HepG2 (cell line): ENCODE data around the gene IRF2BPL. TPM values are rescaled to one million over a fixed set of nuclear protein-coding genes. Genes with fewer than 3 reads are reported as not detected.

ENCODE experiments used
- FOXC1 ChIP-seq: sonication (generic); formaldehyde crosslinking; IDR thresholded peaks from 2 replicates; pipeline ENCODE4 v1.8.0; 2022; ENCODE audit warnings: mild to moderate bottlenecking, missing genetic modification reagents, borderline replicate concordance
- FOXK1 ChIP-seq: sonication (generic); formaldehyde crosslinking; IDR thresholded peaks from 2 replicates; pipeline ENCODE4 v1.4.0; 2020; ENCODE audit warnings: low read depth, missing genetic modification reagents, borderline replicate concordance
- IKZF4 ChIP-seq: sonication (generic); formaldehyde crosslinking; IDR thresholded peaks from 2 replicates; pipeline ENCODE4 v1.5.1; 2020; ENCODE audit warnings: borderline replicate concordance, mild to moderate bottlenecking, low read depth, missing genetic modification reagents; ENCODE audit errors: not compliant biosample characterization
- KLF15 ChIP-seq: sonication (generic); formaldehyde crosslinking; IDR thresholded peaks from 2 replicates; pipeline ENCODE4 v1.8.1; 2023; ENCODE audit warnings: borderline replicate concordance, mild to moderate bottlenecking, inconsistent platforms, missing genetic modification reagents, mixed read lengths
- MAZ ChIP-seq, 2 experiments: sonication (generic) in 1 of 2; formaldehyde crosslinking in 1 of 2; IDR thresholded peaks; 2 replicates each; pipeline versions ENCODE4 v1.5.0 to v1.6.1; 2012 to 2020; ENCODE audit warnings: low read depth in 2 of 2, mild to moderate bottlenecking in 2 of 2, borderline replicate concordance in 1 of 2, improper control_type of control experiment in 1 of 2, low read length in 1 of 2, missing genetic modification reagents in 1 of 2, moderate library complexity in 1 of 2
- NCOA1 ChIP-seq: sonication (generic); formaldehyde crosslinking; IDR thresholded peaks from 2 replicates; pipeline ENCODE4 v1.9.0; 2021; ENCODE audit warnings: missing genetic modification reagents
- NFIB ChIP-seq: sonication (generic); formaldehyde crosslinking; IDR thresholded peaks from 2 replicates; pipeline ENCODE4 v1.9.0; 2021; ENCODE audit warnings: missing genetic modification reagents, mild to moderate bottlenecking, borderline replicate concordance
- PHF20 ChIP-seq: sonication (generic); formaldehyde crosslinking; IDR thresholded peaks from 2 replicates; pipeline ENCODE4 v1.5.0; 2020; ENCODE audit warnings: mild to moderate bottlenecking, missing genetic modification reagents
- RBAK ChIP-seq: sonication (generic); formaldehyde crosslinking; IDR thresholded peaks from 2 replicates; pipeline ENCODE4 v1.5.1; 2020; ENCODE audit warnings: mild to moderate bottlenecking, missing genetic modification reagents
- SETDB1 ChIP-seq: sonication (generic); formaldehyde crosslinking; IDR thresholded peaks from 2 replicates; pipeline ENCODE4 v1.5.1; 2020; ENCODE audit warnings: missing genetic modification reagents, mild to moderate bottlenecking, borderline replicate concordance
- SOX6 ChIP-seq, 2 experiments: fragments of 450-650 bp in 1 of 2; sonication (generic) in 1 of 2; formaldehyde crosslinking in 1 of 2; IDR thresholded peaks; 2 replicates each; pipeline versions ENCODE4 v1.4.0 to v1.6.1; 2017 to 2020; ENCODE audit warnings: antibody characterized with exemption in 1 of 2, mild to moderate bottlenecking in 1 of 2, missing genetic modification reagents in 1 of 2
- TBP ChIP-seq: sonication (generic); formaldehyde crosslinking; IDR thresholded peaks from 2 replicates; pipeline ENCODE4 v1.5.0; 2020; ENCODE audit warnings: missing genetic modification reagents
- polyA plus RNA-seq, 8 experiments: library from polyadenylated mRNA; depleted of rRNA in 3 of 8; stranded (reverse) in 7 of 8; unstranded in 1 of 8; fragments of >200 nt; fragmentation: Illumina TruSeq in 4 of 8; extraction: Trizol in 4 of 8; gene quantifications; 2 replicates each; pipeline versions ENCODE4 v1.2.1 to v1.2.3, GENCODE V29; 2011 to 2016; ENCODE audit warnings: low read depth in 4 of 8, missing spikeins in 1 of 8, mixed read lengths in 1 of 8; ENCODE audit not compliant: insufficient read depth in 1 of 8
- total RNA-seq, 5 experiments: library from RNA; depleted of rRNA; stranded (reverse); fragments of >200 nt; fragmentation: Illumina TruSeq; extraction: Trizol; gene quantifications; 2 replicates each; pipeline ENCODE4 v1.2.3, GENCODE V29; 2016; ENCODE audit warnings: low read depth in 1 of 5
- TF ChIP-seq, protein P1 (sequence below): sonication (generic); formaldehyde crosslinking; IDR thresholded peaks from 2 replicates; pipeline ENCODE4 v1.8.1; 2022; ENCODE audit warnings: low read depth, mild to moderate bottlenecking, missing genetic modification reagents
- TF ChIP-seq, protein P2 (sequence below): sonication (generic); formaldehyde crosslinking; IDR thresholded peaks from 2 replicates; pipeline ENCODE4 v1.5.1; 2020; ENCODE audit warnings: missing genetic modification reagents, mild to moderate bottlenecking, borderline replicate concordance
- TF ChIP-seq, protein P3 (sequence below): sonication (generic); formaldehyde crosslinking; IDR thresholded peaks from 2 replicates; pipeline ENCODE4 v1.8.1; 2023; ENCODE audit warnings: mild to moderate bottlenecking, moderate library complexity, missing genetic modification reagents
- TF ChIP-seq, protein P4 (sequence below): sonication (generic); formaldehyde crosslinking; IDR thresholded peaks from 2 replicates; pipeline ENCODE4 v1.8.0; 2022; ENCODE audit warnings: mild to moderate bottlenecking, missing genetic modification reagents; ENCODE audit not compliant: insufficient replicate concordance
- TF ChIP-seq, protein P5 (sequence below): sonication (generic); formaldehyde crosslinking; IDR thresholded peaks from 2 replicates; pipeline ENCODE4 v1.5.1; 2020; ENCODE audit warnings: missing genetic modification reagents, mild to moderate bottlenecking, borderline replicate concordance

The IRF2BPL gene
- total and polyA plus RNA-seq, 2 of the 13 experiments (the other 11 are each of a cell fraction or from before 2014, with no cell fraction given), result 6.6 to 8.4 TPM

DNA sequence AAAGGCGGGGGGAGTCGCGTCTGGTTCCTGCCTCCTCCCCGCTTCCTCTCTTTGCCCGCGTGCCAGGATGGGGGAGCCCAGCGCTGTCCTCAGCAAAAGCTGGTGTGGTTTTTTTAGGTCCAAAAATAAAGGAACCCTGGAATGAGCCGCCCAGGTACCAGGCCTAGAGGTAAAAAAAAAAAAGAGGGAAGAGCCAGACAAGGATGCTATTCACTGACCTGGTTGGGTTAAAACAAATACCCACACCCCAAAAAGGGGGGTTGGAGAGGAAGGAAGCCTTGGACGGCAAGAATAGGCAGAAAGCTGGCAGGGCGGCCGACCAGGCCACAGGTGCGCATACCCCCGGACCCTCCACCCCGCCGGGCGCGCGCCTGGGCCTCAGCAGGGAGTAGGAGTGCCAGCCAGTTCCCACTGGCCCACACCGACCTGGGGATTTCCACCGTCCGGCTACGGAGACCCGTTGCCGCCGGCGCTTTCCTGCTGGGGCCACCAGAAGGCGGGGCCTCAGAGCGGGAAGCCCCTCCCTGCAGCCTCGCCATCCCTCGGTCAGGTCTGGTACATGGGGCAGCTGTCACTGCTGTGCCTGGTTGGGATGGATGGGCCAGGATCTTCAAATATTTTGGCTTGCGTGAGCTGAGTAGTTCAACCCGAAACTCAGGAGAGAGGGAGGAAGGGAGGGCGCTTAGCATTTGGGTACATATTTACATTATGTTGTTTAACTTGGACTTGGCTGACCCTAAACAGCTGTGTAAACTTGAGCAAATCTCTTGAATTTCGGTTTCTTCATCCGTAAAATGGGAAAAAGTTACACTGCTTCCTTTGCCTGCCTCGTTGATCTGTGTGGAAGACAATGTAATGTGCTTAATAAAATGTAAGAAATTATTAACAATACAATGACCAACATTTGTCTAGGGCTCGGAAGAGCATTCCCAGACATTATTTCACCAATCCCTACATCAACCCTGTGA, 5.4 kb upstream of the IRF2BPL start (continued):
- TF ChIP-seq, protein P1, sequence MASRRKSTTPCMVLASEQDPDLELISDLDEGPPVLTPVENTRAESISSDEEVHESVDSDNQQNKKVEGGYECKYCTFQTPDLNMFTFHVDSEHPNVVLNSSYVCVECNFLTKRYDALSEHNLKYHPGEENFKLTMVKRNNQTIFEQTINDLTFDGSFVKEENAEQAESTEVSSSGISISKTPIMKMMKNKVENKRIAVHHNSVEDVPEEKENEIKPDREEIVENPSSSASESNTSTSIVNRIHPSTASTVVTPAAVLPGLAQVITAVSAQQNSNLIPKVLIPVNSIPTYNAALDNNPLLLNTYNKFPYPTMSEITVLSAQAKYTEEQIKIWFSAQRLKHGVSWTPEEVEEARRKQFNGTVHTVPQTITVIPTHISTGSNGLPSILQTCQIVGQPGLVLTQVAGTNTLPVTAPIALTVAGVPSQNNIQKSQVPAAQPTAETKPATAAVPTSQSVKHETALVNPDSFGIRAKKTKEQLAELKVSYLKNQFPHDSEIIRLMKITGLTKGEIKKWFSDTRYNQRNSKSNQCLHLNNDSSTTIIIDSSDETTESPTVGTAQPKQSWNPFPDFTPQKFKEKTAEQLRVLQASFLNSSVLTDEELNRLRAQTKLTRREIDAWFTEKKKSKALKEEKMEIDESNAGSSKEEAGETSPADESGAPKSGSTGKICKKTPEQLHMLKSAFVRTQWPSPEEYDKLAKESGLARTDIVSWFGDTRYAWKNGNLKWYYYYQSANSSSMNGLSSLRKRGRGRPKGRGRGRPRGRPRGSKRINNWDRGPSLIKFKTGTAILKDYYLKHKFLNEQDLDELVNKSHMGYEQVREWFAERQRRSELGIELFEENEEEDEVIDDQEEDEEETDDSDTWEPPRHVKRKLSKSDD (CRISPR knock-in tag), result no peak
- TF ChIP-seq, protein P2, sequence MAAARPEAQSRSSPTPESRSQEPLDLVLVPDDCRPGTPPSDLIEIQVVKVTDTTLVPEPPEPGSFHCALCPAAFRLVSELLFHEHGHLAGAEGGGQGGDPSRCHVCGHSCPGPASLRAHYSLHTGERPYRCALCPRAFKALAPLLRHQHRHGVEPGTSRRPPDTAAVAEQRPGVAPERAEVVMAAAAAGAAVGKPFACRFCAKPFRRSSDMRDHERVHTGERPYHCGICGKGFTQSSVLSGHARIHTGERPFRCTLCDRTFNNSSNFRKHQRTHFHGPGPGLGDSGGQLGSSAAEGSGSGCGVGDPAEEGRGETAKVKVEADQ (CRISPR knock-in tag), result 0 out of 2 replicates have a peak, but pooled peaks have one; percentile 34
- TF ChIP-seq TBP (0 out of 2 replicates have a peak, but pooled peaks have one; percentile 16), SETDB1 (no peak), FOXK1 (CRISPR knock-in tag) (peak; percentile 82), KLF15 (no peak), SOX6 (IDR thresholded peaks at IDR 0.05) (no peak), SOX6 (CRISPR knock-in tag; IDR thresholded peaks at IDR 0.05) (peak; percentile 60; the same call in 1 of the 2 replicates), RBAK (no peak), IKZF4 (CRISPR knock-in tag) (no peak), NFIB (CRISPR knock-in tag) (no peak), FOXC1 (CRISPR knock-in tag) (0 out of 2 replicates have a peak, but pooled peaks have one; percentile 29), NCOA1 (no peak), MAZ (IDR thresholded peaks at IDR 0.05; ENCODE audit: borderline replicate concordance, low read depth, low read length) (0 out of 2 replicates have a peak, but pooled peaks have one; percentile 10), MAZ (CRISPR knock-in tag; IDR thresholded peaks at IDR 0.05; ENCODE audit: low read depth) (no peak; the same call in 1 of the 2 replicates), PHF20 (CRISPR knock-in tag) (no peak)
- TF ChIP-seq, protein P3, sequence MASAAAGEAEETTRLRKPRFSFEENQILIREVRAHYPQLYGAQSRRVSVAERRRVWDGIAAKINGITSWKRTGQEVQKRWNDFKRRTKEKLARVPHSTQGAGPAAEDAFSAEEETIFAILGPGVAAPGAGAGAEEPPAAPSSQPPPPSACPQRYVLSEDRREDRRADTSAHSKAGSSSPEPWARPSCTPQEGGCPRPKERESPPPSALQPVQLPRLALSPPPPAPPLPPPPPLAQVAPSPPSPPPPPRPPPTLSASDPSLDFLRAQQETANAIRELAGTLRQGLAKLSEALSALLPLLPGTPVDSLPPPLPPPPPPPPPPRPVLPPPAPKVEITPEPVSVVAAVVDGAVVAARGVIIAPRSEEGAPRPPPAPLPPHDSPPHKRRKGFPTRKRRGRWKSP (CRISPR knock-in tag), result no peak; the same call in 1 of the 2 replicates
- TF ChIP-seq, protein P4, sequence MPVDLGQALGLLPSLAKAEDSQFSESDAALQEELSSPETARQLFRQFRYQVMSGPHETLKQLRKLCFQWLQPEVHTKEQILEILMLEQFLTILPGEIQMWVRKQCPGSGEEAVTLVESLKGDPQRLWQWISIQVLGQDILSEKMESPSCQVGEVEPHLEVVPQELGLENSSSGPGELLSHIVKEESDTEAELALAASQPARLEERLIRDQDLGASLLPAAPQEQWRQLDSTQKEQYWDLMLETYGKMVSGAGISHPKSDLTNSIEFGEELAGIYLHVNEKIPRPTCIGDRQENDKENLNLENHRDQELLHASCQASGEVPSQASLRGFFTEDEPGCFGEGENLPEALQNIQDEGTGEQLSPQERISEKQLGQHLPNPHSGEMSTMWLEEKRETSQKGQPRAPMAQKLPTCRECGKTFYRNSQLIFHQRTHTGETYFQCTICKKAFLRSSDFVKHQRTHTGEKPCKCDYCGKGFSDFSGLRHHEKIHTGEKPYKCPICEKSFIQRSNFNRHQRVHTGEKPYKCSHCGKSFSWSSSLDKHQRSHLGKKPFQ (CRISPR knock-in tag), result peak; percentile 93
- TF ChIP-seq, protein P5, sequence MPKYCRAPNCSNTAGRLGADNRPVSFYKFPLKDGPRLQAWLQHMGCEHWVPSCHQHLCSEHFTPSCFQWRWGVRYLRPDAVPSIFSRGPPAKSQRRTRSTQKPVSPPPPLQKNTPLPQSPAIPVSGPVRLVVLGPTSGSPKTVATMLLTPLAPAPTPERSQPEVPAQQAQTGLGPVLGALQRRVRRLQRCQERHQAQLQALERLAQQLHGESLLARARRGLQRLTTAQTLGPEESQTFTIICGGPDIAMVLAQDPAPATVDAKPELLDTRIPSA (CRISPR knock-in tag), result no peak
